Neuronal stem cell (in vitro differentiated cells): ENCODE data around the gene SORL1.

Source experiments
- DNase-seq: peaks from one replicate; pipeline ENCODE4 v3.0.0-alpha.2; 2013; ENCODE audit warnings: low spot score
- H2AFZ ChIP-seq: one replicate; pipeline ENCODE4 v1.6.1; 2013; ENCODE audit warnings: mild to moderate bottlenecking, low read length, inconsistent platforms
- H2AK5ac ChIP-seq: 2 replicates; pipeline ENCODE4 v1.6.1; 2013; ENCODE audit warnings: low read depth, mild to moderate bottlenecking, inconsistent platforms, low read length, moderate library complexity, mixed read lengths
- H2BK120ac ChIP-seq: 2 replicates; pipeline ENCODE4 v1.6.1; 2013; ENCODE audit warnings: low read depth, mild to moderate bottlenecking, inconsistent platforms, low read length, moderate library complexity, mixed read lengths
- H2BK12ac ChIP-seq: one replicate; pipeline ENCODE4 v1.6.1; 2013; ENCODE audit warnings: low read length, inconsistent platforms
- H2BK15ac ChIP-seq: 2 replicates; pipeline ENCODE4 v1.6.1; 2013; ENCODE audit warnings: mild to moderate bottlenecking, low read length, inconsistent platforms, mixed read lengths
- H2BK5ac ChIP-seq: one replicate; pipeline ENCODE4 v1.6.1; 2013; ENCODE audit warnings: inconsistent platforms, mild to moderate bottlenecking, low read length, moderate library complexity
- H3K14ac ChIP-seq: one replicate; pipeline ENCODE4 v1.6.1; 2013; ENCODE audit warnings: low read length, inconsistent platforms
- H3K18ac ChIP-seq: 2 replicates; pipeline ENCODE4 v1.6.1; 2013; ENCODE audit warnings: low read length, inconsistent platforms
- H3K23ac ChIP-seq: 2 replicates; pipeline ENCODE4 v1.6.1; 2013; ENCODE audit warnings: low read depth, mild to moderate bottlenecking, mixed read lengths, low read length, inconsistent platforms; ENCODE audit not compliant: poor library complexity
- H3K27ac ChIP-seq: replicated peaks from 3 replicates; pipeline ENCODE4 v1.5.1; 2013; ENCODE audit warnings: low read length, inconsistent platforms
- H3K27me3 ChIP-seq, 3 experiments: 2 replicates each; pipeline ENCODE4 v1.6.1; 2013; ENCODE audit warnings: low read length in 3 of 3, mild to moderate bottlenecking in 2 of 3, inconsistent platforms in 1 of 3, low read depth in 1 of 3, mixed read lengths in 1 of 3, moderate library complexity in 1 of 3; ENCODE audit not compliant: control insufficient read depth in 3 of 3, insufficient read depth in 3 of 3
- H3K36me3 ChIP-seq, 2 donors: replicated peaks in 1 of 2; 2 replicates each; pipeline ENCODE4 v1.6.1; 2013; ENCODE audit warnings: low read length in 2 of 2; ENCODE audit not compliant: control insufficient read depth in 2 of 2, insufficient read depth in 2 of 2
- H3K4ac ChIP-seq: 2 replicates; pipeline ENCODE4 v1.6.1; 2013; ENCODE audit warnings: inconsistent platforms, mild to moderate bottlenecking, low read length, moderate library complexity
- H3K4me1 ChIP-seq, 2 donors: 1 replicate in 1 of 2; 2 replicates in 1 of 2; pipeline ENCODE4 v1.6.1; 2013; ENCODE audit warnings: low read length in 2 of 2, low read depth in 1 of 2; ENCODE audit not compliant: control insufficient read depth in 2 of 2, insufficient read depth in 1 of 2
- H3K4me2 ChIP-seq: one replicate; pipeline ENCODE4 v1.6.1; 2013; ENCODE audit warnings: mild to moderate bottlenecking, low read length, inconsistent platforms; ENCODE audit not compliant: insufficient read depth, poor library complexity, severe bottlenecking
- H3K4me3 ChIP-seq, 2 donors: 2 replicates each; pipeline ENCODE4 v1.5.1; 2013; ENCODE audit warnings: low read length in 2 of 2, mild to moderate bottlenecking in 2 of 2, inconsistent platforms in 1 of 2, moderate library complexity in 1 of 2
- H3K79me1 ChIP-seq: one replicate; pipeline ENCODE4 v1.6.1; 2013; ENCODE audit warnings: low read depth, mild to moderate bottlenecking, inconsistent platforms, low read length, moderate library complexity
- H3K9ac ChIP-seq: one replicate; pipeline ENCODE4 v1.6.1; 2013; ENCODE audit warnings: mild to moderate bottlenecking, low read depth, low read length, inconsistent platforms; ENCODE audit not compliant: poor library complexity
- H3K9me3 ChIP-seq, 2 donors: replicated peaks in 1 of 2; 2 replicates each; pipeline versions ENCODE3 to v1.6.1; 2013; ENCODE audit warnings: low read length in 2 of 2, mild to moderate bottlenecking in 2 of 2, inconsistent platforms in 1 of 2, low read depth in 1 of 2, mixed read lengths in 1 of 2, moderate library complexity in 1 of 2; ENCODE audit not compliant: control insufficient read depth in 2 of 2, insufficient read depth in 1 of 2
- H4K8ac ChIP-seq: one replicate; pipeline ENCODE4 v1.6.1; 2013; ENCODE audit warnings: low read depth, mild to moderate bottlenecking, inconsistent platforms, low read length, moderate library complexity
- H4K91ac ChIP-seq: one replicate; pipeline ENCODE4 v1.6.1; 2013; ENCODE audit warnings: low read length, low read depth, mild to moderate bottlenecking, inconsistent platforms; ENCODE audit not compliant: poor library complexity
- WGBS, 2 donors: extraction: QIAGEN DNeasy Blood & Tissue Kit; methylation state at CpG; one replicate each; pipeline ENCODE4 v1.1.7; 2013; ENCODE audit warnings: missing lambda C conversion rate in 2 of 2, mixed read lengths in 1 of 2; ENCODE audit not compliant: insufficient read length in 2 of 2, insufficient replicate concordance in 1 of 2; ENCODE audit errors: extremely low coverage in 2 of 2; 5-methylcytosine and 5-hydroxymethylcytosine counted together

The SORL1 gene

GRCh38 chr11:121613724-121614123 is 161.6 kb downstream of the SORL1 start:
- Histone ChIP-seq H3K23ac (no peak overlapping the region), H3K4me2 (no peak overlapping the region), H2BK120ac (no peak overlapping the region), H2AFZ (no peak overlapping the region), H2BK15ac (no peak overlapping the region), H3K9me3 (no peaks in the 10 kb centered on the region), H3K9ac (no peak overlapping the region), H3K14ac (no peak overlapping the region), H2AK5ac (no peak overlapping the region), H3K27ac (no peak overlapping the region), H4K91ac (no peak overlapping the region), H3K4ac (no peak overlapping the region), H3K27me3 (no peaks in the 10 kb centered on the region), H4K8ac (no peak overlapping the region), H3K4me1 (no peaks in the 10 kb centered on the region), H3K36me3 (peaks cover 14 to 86% of the 10 kb centered on the region in 2 donors), H2BK5ac (no peak overlapping the region), H3K4me3 (no peak overlapping the region), H3K79me1 (no peaks in the 10 kb centered on the region), H2BK12ac (no peak overlapping the region), H3K18ac (no peak overlapping the region)
- DNase-seq = no peak
- no CpG with 5 or more reads among the region's 4 CpGs for WGBS, 2 donors

GRCh38 chr11:121614636-121615240 is 162.6 kb downstream of the SORL1 start:
- no peak for DNase-seq

GRCh38 chr11:121615501-121615900 is 163.4 kb downstream of the SORL1 start:
- H2BK15ac ChIP-seq = no peak overlapping the region
- H4K8ac ChIP-seq = no peak overlapping the region
- H3K36me3 ChIP-seq = peaks cover 15 to 86% of the 10 kb centered on the region in 2 donors
- no peak overlapping the region for H3K18ac ChIP-seq
- no CpG with 5 or more reads among the region's 3 CpGs for WGBS, 2 donors
- H2AK5ac ChIP-seq = no peak overlapping the region
- H2BK12ac ChIP-seq = no peak overlapping the region
- no peak overlapping the region for H3K4me2 ChIP-seq
- no peak overlapping the region for H3K23ac ChIP-seq
- H2BK120ac ChIP-seq = no peak overlapping the region
- H2BK5ac ChIP-seq = no peak overlapping the region
- H4K91ac ChIP-seq = no peak overlapping the region
- no peaks in the 10 kb centered on the region for H3K9me3 ChIP-seq
- H3K9ac ChIP-seq = no peak overlapping the region
- H3K27ac ChIP-seq = no peak overlapping the region
- H3K4me1 ChIP-seq = no peaks in the 10 kb centered on the region
- no peak overlapping the region for H3K4me3 ChIP-seq
- H3K4ac ChIP-seq = no peak overlapping the region
- DNase-seq = no peak
- no peaks in the 10 kb centered on the region for H3K79me1 ChIP-seq
- no peak overlapping the region for H3K14ac ChIP-seq
- no peak overlapping the region for H2AFZ ChIP-seq
- no peaks in the 10 kb centered on the region for H3K27me3 ChIP-seq

More at GRCh38 chr11:121614636-121615240, 162.6 kb downstream of the SORL1 start:
- Histone ChIP-seq H3K79me1 (no peaks in the 10 kb centered on the region), H3K9me3 (no peaks in the 10 kb centered on the region), H2BK15ac (no peak overlapping the region), H2AK5ac (no peak overlapping the region), H3K9ac (no peak overlapping the region), H2BK12ac (no peak overlapping the region), H2BK120ac (no peak overlapping the region), H2BK5ac (no peak overlapping the region), H3K4me1 (no peaks in the 10 kb centered on the region), H4K91ac (no peak overlapping the region), H4K8ac (no peak overlapping the region), H3K27me3 (no peaks in the 10 kb centered on the region), H3K14ac (no peak overlapping the region), H3K36me3 (peaks cover 14 to 86% of the 10 kb centered on the region in 2 donors), H3K27ac (no peak overlapping the region), H3K4ac (no peak overlapping the region), H3K18ac (no peak overlapping the region), H3K4me3 (no peak overlapping the region), H3K4me2 (no peak overlapping the region), H2AFZ (no peak overlapping the region), H3K23ac (no peak overlapping the region)
- no CpG with 5 or more reads among the region's 12 CpGs for WGBS, 2 donors

GRCh38 chr11:121618516-121618915 is 166.4 kb downstream of the SORL1 start:
- Histone ChIP-seq H3K4ac (no peak overlapping the region), H4K8ac (no peak overlapping the region), H2BK12ac (no peak overlapping the region), H2BK5ac (no peak overlapping the region), H2BK120ac (no peak overlapping the region), H2AFZ (no peak overlapping the region), H3K27me3 (no peaks in the 10 kb centered on the region), H3K9me3 (no peaks in the 10 kb centered on the region), H3K9ac (no peak overlapping the region), H3K79me1 (no peaks in the 10 kb centered on the region), H3K23ac (no peak overlapping the region), H3K4me2 (no peak overlapping the region), H3K36me3 (peaks cover 12 to 89% of the 10 kb centered on the region in 2 donors), H4K91ac (no peak overlapping the region), H2BK15ac (no peak overlapping the region), H3K14ac (no peak overlapping the region), H2AK5ac (no peak overlapping the region), H3K4me3 (no peak overlapping the region), H3K4me1 (no peaks in the 10 kb centered on the region), H3K27ac (no peak overlapping the region), H3K18ac (no peak overlapping the region)
- WGBS, 2 donors = no CpG with 5 or more reads among the region's 8 CpGs
- DNase-seq = no peak
